Retinal pigment epithelial cell (primary cell): ENCODE data around the gene C17orf100.

ENCODE experiments used
- DNase-seq: peaks from one replicate; pipeline ENCODE4 v3.0.0-alpha.2; 2010; ENCODE audit warnings: low read depth
- H3K4me3 ChIP-seq: 2 replicates; pipeline ENCODE4 v1.5.1; 2011; ENCODE audit warnings: mild to moderate bottlenecking, low read length, control low read depth, moderate library complexity
- CTCF ChIP-seq: conservative IDR thresholded peaks from 2 replicates; pipeline ENCODE4 v1.5.1; 2011; ENCODE audit warnings: low read depth, low read length, control low read depth, inconsistent platforms

The C17orf100 gene

GRCh38 chr17:6636616-6637457, 14.7 kb upstream of the C17orf100 start:
- no peak for DNase-seq
- no peak overlapping the region for H3K4me3 ChIP-seq
- no peak for TF ChIP-seq CTCF

- DNase-seq: no peak
- no peak for TF ChIP-seq CTCF
- H3K4me3 ChIP-seq: no peak overlapping the region
These were observed 14.1 kb upstream of the C17orf100 start for GRCh38 chr17:6637458-6637840.

- TF ChIP-seq CTCF: no peak
- no peak overlapping the region for H3K4me3 ChIP-seq
- DNase-seq: no peak
These were observed 13.3 kb upstream of the C17orf100 start for GRCh38 chr17:6638046-6638908.

- TF ChIP-seq CTCF: no peak
- DNase-seq: no peak
- H3K4me3 ChIP-seq: peak overlapping the region; percentile 96
These were observed 12.5 kb upstream of the C17orf100 start for GRCh38 chr17:6639014-6639585.

- no peak for DNase-seq
- TF ChIP-seq CTCF: no peak
- peak overlapping the region; percentile 96 for H3K4me3 ChIP-seq
These were observed 11.7 kb upstream of the C17orf100 start for GRCh38 chr17:6639586-6640535.

GRCh38 chr17:6640536-6641246, 10.9 kb upstream of the C17orf100 start, which contains the start of the genes KIAA0753 and TXNDC17:
Gene KIAA0753 (minus strand): TSS chr17:6640711. CDS start chr17:6635103, 5,608 bp downstream.
Gene TXNDC17 (plus strand): TSS chr17:6641060. CDS start chr17:6641083, 23 bp downstream.
- no peak for TF ChIP-seq CTCF
- peak within 1 kb of the TSS; percentile 96 for H3K4me3 ChIP-seq
- peak; percentile 66 for DNase-seq
